Immature natural killer cell (primary cell): ENCODE measurements around the gene INSIG1. TPM values are rescaled to one million over a fixed set of nuclear protein-coding genes. Genes with fewer than 3 reads are reported as not detected.

Experiments
- DNase-seq, 3 donors: peaks; one replicate each; pipeline ENCODE4 v3.0.0; 2022; ENCODE audit warnings: mixed read lengths in 1 of 3
- H3K27ac Mint-ChIP-seq, 6 donors: one replicate each; pipeline ENCODE4 v1.8.0; 2020; ENCODE audit warnings: mixed read lengths in 6 of 6, mild to moderate bottlenecking in 5 of 6, inconsistent platforms in 4 of 6, moderate library complexity in 3 of 6
- H3K27me3 Mint-ChIP-seq, 3 donors: one replicate each; pipeline ENCODE4 v1.8.0; 2020 to 2021; ENCODE audit warnings: low read depth in 3 of 3, mild to moderate bottlenecking in 3 of 3, mixed read lengths in 3 of 3, moderate library complexity in 3 of 3, inconsistent platforms in 1 of 3
- H3K36me3 Mint-ChIP-seq, 3 donors: one replicate each; pipeline ENCODE4 v1.8.0; 2020; ENCODE audit warnings: mixed read lengths in 3 of 3, inconsistent platforms in 2 of 3, mild to moderate bottlenecking in 2 of 3
- H3K4me1 Mint-ChIP-seq, 2 donors: one replicate each; pipeline ENCODE4 v1.8.0; 2020; ENCODE audit warnings: inconsistent platforms in 2 of 2, mild to moderate bottlenecking in 2 of 2, mixed read lengths in 2 of 2, moderate library complexity in 1 of 2
- H3K4me3 Mint-ChIP-seq, 5 donors: one replicate each; pipeline ENCODE4 v1.8.0; 2020; ENCODE audit warnings: mild to moderate bottlenecking in 5 of 5, mixed read lengths in 5 of 5, inconsistent platforms in 3 of 5, moderate library complexity in 3 of 5
- H3K9me3 Mint-ChIP-seq, 6 donors: one replicate each; pipeline ENCODE4 v1.8.0; 2020; ENCODE audit warnings: mild to moderate bottlenecking in 6 of 6, mixed read lengths in 6 of 6, inconsistent platforms in 4 of 6, moderate library complexity in 3 of 6
- polyA plus RNA-seq, 3 donors: library from polyadenylated mRNA; unstranded; fragments of 300-500 nt; fragmentation: Illumina TruSeq; gene quantifications; one replicate each; pipeline ENCODE4 v1.2.3, GENCODE V29; 2021

Gene INSIG1
- polyA plus RNA-seq, 3 donors from 2014 or later: 63.9 to 90.8 (median 66.6) TPM

GRCh38 chr7:155260498-155260872 is 37.2 kb upstream of the INSIG1 start:
- DNase-seq: no peak
- Mint-ChIP-seq H3K9me3 (no peaks in the 10 kb centered on the region), H3K27ac (no peak overlapping the region), H3K27me3 (peaks cover 0 to 2% (median 0%) of the 10 kb centered on the region in 3 donors), H3K36me3 (no peaks in the 10 kb centered on the region), H3K4me1 (no peaks in the 10 kb centered on the region), H3K4me3 (no peak overlapping the region)

DNA sequence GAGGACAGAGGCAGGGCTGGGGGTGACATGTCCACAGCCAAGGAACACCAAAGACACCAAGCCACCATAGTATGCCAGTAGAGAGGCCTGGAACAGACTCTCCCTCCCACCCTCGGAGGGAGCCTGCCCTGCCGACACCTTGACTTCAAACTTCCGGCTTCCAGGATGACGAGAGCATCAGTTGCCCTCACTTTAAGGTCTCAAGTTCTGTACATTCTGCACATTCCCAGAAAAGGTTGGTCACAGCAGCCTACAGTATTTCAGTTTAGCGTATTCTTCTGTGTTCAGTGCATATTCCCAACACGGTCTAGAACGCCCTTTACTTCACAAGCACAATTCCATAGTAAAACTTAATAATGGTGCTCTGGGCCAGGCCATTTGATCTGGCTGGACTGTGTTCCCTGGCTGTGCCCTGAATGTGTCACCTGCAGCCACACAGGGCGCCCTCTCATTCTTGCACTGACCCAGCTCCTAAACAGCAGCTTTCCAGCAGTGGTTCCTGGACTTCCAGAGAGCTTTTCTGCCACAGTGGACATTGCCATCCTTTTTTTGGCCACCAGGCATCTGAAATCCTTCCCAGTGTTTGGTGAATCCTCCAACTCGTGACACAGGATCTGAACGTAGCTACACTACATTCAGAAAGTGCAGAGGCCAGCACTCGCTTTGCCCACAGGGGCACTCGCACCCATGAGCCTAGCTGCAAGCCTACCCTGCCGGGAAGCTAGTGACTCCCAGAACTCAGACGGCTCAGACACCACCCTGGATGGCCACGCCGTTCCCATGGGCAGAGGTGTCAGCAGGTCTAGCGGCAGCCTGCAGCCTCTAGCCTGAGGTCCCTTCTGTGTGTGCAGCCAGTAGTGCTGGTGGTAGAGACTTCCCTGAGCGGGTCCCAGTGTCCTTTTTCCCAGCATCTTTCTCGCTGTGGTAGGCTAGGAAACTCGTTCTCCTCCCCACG is 36.4 kb upstream of the INSIG1 start:
- DNase-seq: no peak
- H3K9me3 Mint-ChIP-seq: no peaks in the 10 kb centered on the region
- H3K4me3 Mint-ChIP-seq: no peak overlapping the region
- H3K4me1 Mint-ChIP-seq: no peaks in the 10 kb centered on the region
- H3K27me3 Mint-ChIP-seq: peaks cover 0 to 2% (median 2%) of the 10 kb centered on the region in 3 donors
- H3K36me3 Mint-ChIP-seq: no peaks in the 10 kb centered on the region
- H3K27ac Mint-ChIP-seq: no peak overlapping the region

- Mint-ChIP-seq H3K27me3 (peaks cover 0 to 2% (median 2%) of the 10 kb centered on the region in 3 donors), H3K36me3 (no peaks in the 10 kb centered on the region), H3K27ac (peak overlapping the region in 1 of 6 donors; percentile 30), H3K4me3 (no peak overlapping the region), H3K9me3 (no peaks in the 10 kb centered on the region), H3K4me1 (no peaks in the 10 kb centered on the region)
- DNase-seq: no peak
Measured at GRCh38 chr7:155262031-155262430, 35.6 kb upstream of the INSIG1 start.

DNA sequence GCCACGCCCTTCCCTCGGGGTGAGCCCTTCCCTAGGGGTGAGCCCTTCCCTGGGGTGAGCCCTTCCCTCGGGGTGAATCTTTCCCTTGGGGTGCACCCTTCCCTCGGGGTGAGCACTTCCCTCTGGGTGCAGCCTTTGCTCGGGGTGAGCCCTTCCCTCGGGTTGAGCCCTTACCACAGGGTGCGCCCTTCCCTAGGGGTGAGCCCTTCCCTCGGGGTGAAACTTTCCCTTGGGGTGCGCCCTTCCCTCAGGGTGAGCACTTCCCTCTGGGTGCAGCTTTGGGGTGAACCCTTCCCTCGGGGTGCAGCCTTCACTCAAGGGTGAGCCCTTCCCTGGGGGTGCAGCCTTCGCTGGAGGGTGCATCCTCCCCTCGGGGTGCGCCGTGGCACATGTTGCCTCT is 34.6 kb upstream of the INSIG1 start:
- Mint-ChIP-seq H3K4me1 (no peaks in the 10 kb centered on the region), H3K4me3 (no peak overlapping the region), H3K36me3 (no peaks in the 10 kb centered on the region), H3K9me3 (no peaks in the 10 kb centered on the region), H3K27me3 (peaks cover 2% of the 10 kb centered on the region in 3 donors), H3K27ac (no peak overlapping the region)
- DNase-seq: no peak

- Mint-ChIP-seq H3K4me1 (no peaks in the 10 kb centered on the region), H3K27me3 (peaks cover 2% of the 10 kb centered on the region in 3 donors), H3K4me3 (no peak overlapping the region), H3K36me3 (no peaks in the 10 kb centered on the region), H3K9me3 (no peaks in the 10 kb centered on the region), H3K27ac (no peak overlapping the region)
- no peak for DNase-seq
Measured at GRCh38 chr7:155263581-155264143, 34.0 kb upstream of the INSIG1 start.

DNA sequence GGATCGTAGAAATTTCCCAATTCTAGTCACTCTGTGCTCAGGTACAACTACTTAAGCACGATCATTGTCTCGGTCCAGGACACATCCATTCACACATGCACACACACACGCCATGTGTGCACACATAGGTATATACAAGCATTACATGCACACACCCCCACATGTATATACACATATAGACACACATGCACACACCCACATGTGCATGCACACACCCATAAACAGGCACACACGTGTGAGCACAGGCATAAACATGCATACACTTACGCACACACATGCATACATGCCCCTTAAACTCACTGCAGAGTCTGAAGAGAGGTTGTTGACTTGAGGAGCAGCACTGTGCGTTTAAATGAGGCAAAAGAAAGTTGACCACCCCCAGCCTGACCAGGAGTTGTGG is 32.5 kb upstream of the INSIG1 start:
- peaks cover 2% of the 10 kb centered on the region in 3 donors for H3K27me3 Mint-ChIP-seq
- no peak for DNase-seq
- H3K36me3 Mint-ChIP-seq: no peaks in the 10 kb centered on the region
- H3K4me3 Mint-ChIP-seq: no peak overlapping the region
- H3K9me3 Mint-ChIP-seq: no peaks in the 10 kb centered on the region
- H3K4me1 Mint-ChIP-seq: no peaks in the 10 kb centered on the region
- no peak overlapping the region for H3K27ac Mint-ChIP-seq

DNA sequence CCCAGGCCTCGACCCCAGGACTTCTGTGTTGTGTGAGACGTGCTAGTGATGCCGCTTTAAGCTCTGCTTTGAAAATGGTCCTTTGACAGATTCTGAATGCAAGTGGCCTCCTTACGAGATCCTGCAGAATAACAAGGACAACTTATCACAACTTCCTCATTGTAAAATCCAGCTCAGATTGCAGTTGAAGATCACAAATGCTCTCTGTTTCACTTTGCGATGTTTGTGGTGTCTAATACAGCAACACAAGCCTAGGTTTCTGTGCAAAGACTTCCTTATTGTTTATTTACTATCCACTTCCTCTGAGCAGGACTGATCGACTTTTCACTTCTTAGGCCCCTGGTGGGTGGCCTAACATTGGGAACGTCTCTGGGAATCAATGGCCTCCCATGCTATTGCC is 31.7 kb upstream of the INSIG1 start:
- Mint-ChIP-seq H3K9me3 (no peaks in the 10 kb centered on the region), H3K36me3 (no peaks in the 10 kb centered on the region), H3K27me3 (peaks cover 2 to 3% (median 2%) of the 10 kb centered on the region in 3 donors), H3K4me3 (no peak overlapping the region), H3K27ac (no peak overlapping the region), H3K4me1 (no peaks in the 10 kb centered on the region)
- no peak for DNase-seq

GRCh38 chr7:155266440-155266839 is 31.2 kb upstream of the INSIG1 start:
- no peak overlapping the region for H3K27ac Mint-ChIP-seq
- H3K9me3 Mint-ChIP-seq: no peaks in the 10 kb centered on the region

GRCh38 chr7:155267023-155267422 is 30.7 kb upstream of the INSIG1 start:
- DNase-seq: no peak
- Mint-ChIP-seq H3K27ac (no peak overlapping the region), H3K4me1 (no peaks in the 10 kb centered on the region), H3K27me3 (peaks cover under 1 to 3% (median 2%) of the 10 kb centered on the region in 3 donors), H3K36me3 (no peaks in the 10 kb centered on the region), H3K4me3 (no peak overlapping the region), H3K9me3 (no peaks in the 10 kb centered on the region)

More at GRCh38 chr7:155266440-155266839, 31.2 kb upstream of the INSIG1 start:
- H3K36me3 Mint-ChIP-seq: no peaks in the 10 kb centered on the region
- H3K4me1 Mint-ChIP-seq: no peaks in the 10 kb centered on the region
- DNase-seq: no peak
- H3K27me3 Mint-ChIP-seq: peaks cover 2 to 3% (median 2%) of the 10 kb centered on the region in 3 donors
- H3K4me3 Mint-ChIP-seq: no peak overlapping the region

GRCh38 chr7:155267436-155267835 is 30.2 kb upstream of the INSIG1 start:
- H3K36me3 Mint-ChIP-seq: no peaks in the 10 kb centered on the region

GRCh38 chr7:155268211-155268610 is 29.5 kb upstream of the INSIG1 start:
- no peaks in the 10 kb centered on the region for H3K9me3 Mint-ChIP-seq
- no peaks in the 10 kb centered on the region for H3K36me3 Mint-ChIP-seq

More at GRCh38 chr7:155267436-155267835, 30.2 kb upstream of the INSIG1 start:
- Mint-ChIP-seq H3K27me3 (peaks cover 0 to 3% (median 2%) of the 10 kb centered on the region in 3 donors), H3K9me3 (no peaks in the 10 kb centered on the region), H3K4me1 (no peaks in the 10 kb centered on the region), H3K4me3 (no peak overlapping the region), H3K27ac (no peak overlapping the region)
- no peak for DNase-seq

DNA sequence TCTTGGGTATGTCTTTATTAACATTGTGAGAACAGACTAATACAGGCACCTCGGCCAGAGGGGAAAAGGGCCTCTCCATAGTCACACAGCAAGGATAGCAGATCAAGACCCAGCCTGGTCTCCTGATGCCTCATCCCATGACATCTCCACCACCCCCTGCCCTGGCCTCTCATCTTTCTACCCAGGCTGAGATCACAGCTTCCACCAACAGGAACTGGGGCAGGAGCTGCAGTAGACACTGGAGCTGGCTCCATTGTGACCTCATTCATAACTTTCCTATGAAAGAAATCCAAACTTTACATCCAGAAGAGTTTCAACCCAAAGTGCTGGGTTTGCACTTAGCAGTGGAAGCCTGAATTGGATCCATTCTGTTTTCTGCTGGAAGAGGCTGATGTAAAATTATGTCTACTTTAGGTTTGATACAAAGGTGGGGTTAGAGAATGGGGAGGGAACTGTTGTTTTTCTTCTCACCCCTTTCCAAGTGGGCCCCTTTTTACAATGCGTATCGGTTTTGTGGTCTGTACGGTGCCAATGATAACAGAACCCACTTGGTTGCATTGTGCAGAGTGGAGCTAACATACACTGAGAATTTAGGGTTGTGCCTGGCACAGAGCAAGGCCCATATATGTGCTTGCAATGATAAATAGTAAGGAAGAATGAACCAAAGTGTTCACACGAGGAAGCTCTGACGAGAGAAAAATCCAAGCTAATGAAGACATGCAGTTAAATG is 28.6 kb upstream of the INSIG1 start:
- Mint-ChIP-seq H3K36me3 (no peaks in the 10 kb centered on the region), H3K27me3 (peaks cover 3 to 4% (median 4%) of the 10 kb centered on the region in 3 donors), H3K9me3 (no peaks in the 10 kb centered on the region), H3K27ac (no peak overlapping the region), H3K4me3 (no peak overlapping the region), H3K4me1 (no peaks in the 10 kb centered on the region)
- no peak for DNase-seq

More at GRCh38 chr7:155268211-155268610, 29.5 kb upstream of the INSIG1 start:
- no peak for DNase-seq
- no peak overlapping the region for H3K27ac Mint-ChIP-seq
- no peak overlapping the region for H3K4me3 Mint-ChIP-seq
- no peaks in the 10 kb centered on the region for H3K4me1 Mint-ChIP-seq
- H3K27me3 Mint-ChIP-seq: peaks cover 1 to 3% (median 3%) of the 10 kb centered on the region in 3 donors

- H3K4me3 Mint-ChIP-seq: no peak overlapping the region
- no peak overlapping the region for H3K27ac Mint-ChIP-seq
- no peaks in the 10 kb centered on the region for H3K36me3 Mint-ChIP-seq
- H3K9me3 Mint-ChIP-seq: no peaks in the 10 kb centered on the region
- no peaks in the 10 kb centered on the region for H3K4me1 Mint-ChIP-seq
- no peak for DNase-seq
- peaks cover 4 to 5% (median 4%) of the 10 kb centered on the region in 3 donors for H3K27me3 Mint-ChIP-seq
Measured at GRCh38 chr7:155269766-155270585, 27.7 kb upstream of the INSIG1 start.
